ENCODE data around the gene TECR. TPM values are rescaled to one million over a fixed set of nuclear protein-coding genes. Genes with fewer than 3 reads are reported as not detected.

TECR gene
- total and polyA plus RNA-seq, 2 of the 4 experiments (the other 2 are of a cell fraction): 46.2 to 81.2 TPM

GRCh38 chr19:14599548-14600147 is 70.3 kb downstream of the TECR start:
- no TSS peak for BruUV-seq (replicated peaks)

More at GRCh38 chr19:14599548-14600147, 70.3 kb downstream of the TECR start:
- WGBS, 2 experiments (ENCODE audit: extremely low coverage in 2 of 2, insufficient read length in 1 of 2): 86% methylated on average over 2 of the region's 8 CpGs; no CpG with 5 or more reads in 1 of the 2 experiments
- no peaks in the 10 kb centered on the region for H3K27me3 ChIP-seq (ENCODE audit: control insufficient read depth, insufficient read depth, low read length)
- H2AK9ac ChIP-seq (replicated peaks; ENCODE audit: low read depth, low read length, poor library complexity): no peak overlapping the region
- no peak for DNase-seq
- no peaks in the 10 kb centered on the region for H4K20me1 ChIP-seq (ENCODE audit: insufficient read depth, low read length)
- no peaks in the 10 kb centered on the region for H3K36me3 ChIP-seq (ENCODE audit: control insufficient read depth, insufficient read depth, low read length)
- H3K9me1 ChIP-seq (ENCODE audit: insufficient read depth, low read length): no peaks in the 10 kb centered on the region
- no peak overlapping the region for H2BK20ac ChIP-seq (ENCODE audit: low read depth, low read length)
- H2AFZ ChIP-seq (replicated peaks; ENCODE audit: low read length, poor library complexity): no peak overlapping the region
- no peaks in the 10 kb centered on the region for H3K79me1 ChIP-seq (ENCODE audit: low read depth in 1 of 2, low read length in 2 of 2)
- no peak overlapping the region for H4K91ac ChIP-seq (ENCODE audit: insufficient read depth, low read depth, low read length)
- no peak overlapping the region for H2BK120ac ChIP-seq (ENCODE audit: low read depth, low read length)
- H3K4me1 ChIP-seq (ENCODE audit: control insufficient read depth, insufficient read depth, low read length): no peaks in the 10 kb centered on the region
- no peak for ATAC-seq (ENCODE audit: low read depth)
- H2BK15ac ChIP-seq (ENCODE audit: low read depth, low read length): no peak overlapping the region
- ChIA-PET CTCF (interaction anchor here (0.6 kb wide), 1 partner anchor 20 kb away, joined by 4 read pairs; no protein-coding TSS in a partner anchor), POLR2A (ENCODE audit: unreplicated experiment) (interaction anchor here (0.7 kb wide), 1 partner anchor 22 kb away, joined by 17 read pairs; no protein-coding TSS in a partner anchor)
- no peak overlapping the region for H3K9ac ChIP-seq (ENCODE audit: low read depth, low read length)
- H3K18ac ChIP-seq (ENCODE audit: low read depth, low read length): no peak overlapping the region
- H3K23ac ChIP-seq (ENCODE audit: low read depth, low read length): no peak overlapping the region
- no peak overlapping the region for H3K56ac ChIP-seq (ENCODE audit: extremely low read depth, insufficient read depth, low read length)
- H4K5ac ChIP-seq (ENCODE audit: low read depth, low read length): no peak overlapping the region
- no peak overlapping the region for H3K14ac ChIP-seq (replicated peaks; ENCODE audit: low read depth, low read length)
- in situ Hi-C loops (cut with MboI; ENCODE audit: low sequenced_read_pairs) (loop anchor here (25.0 kb wide), 1 partner anchor 288 kb away; the partner anchor contains the start of gene OR7A17), dilution Hi-C loops (cut with HindIII; ENCODE audit: low sequenced_read_pairs, unreplicated experiment) (no loop called here), intact Hi-C loops (cut with micrococcal nuclease) (no loop called here)
- H3K27ac ChIP-seq (ENCODE audit: insufficient read depth, low read length): no peak overlapping the region
- TF ChIP-seq RCOR1 (IDR thresholded peaks at IDR 0.05; ENCODE audit: insufficient replicate concordance, low read length) (no peak), MAFK (IDR thresholded peaks at IDR 0.05; ENCODE audit: low read depth, low read length) (no peak)
- H2BK5ac ChIP-seq (ENCODE audit: low read depth, low read length, poor library complexity, severe bottlenecking): no peak overlapping the region
- H3K9me3 ChIP-seq (ENCODE audit: control insufficient read depth, insufficient read depth, low read length): peaks cover 1% of the 10 kb centered on the region; the same call in 1 of the 2 replicates
- H3K4me3 ChIP-seq (ENCODE audit: insufficient read depth, low read depth, low read length): no peak overlapping the region
- H2AK5ac ChIP-seq (ENCODE audit: low read depth, low read length): no peak overlapping the region
- H3K4me2 ChIP-seq (ENCODE audit: low read depth, low read length): no peak overlapping the region
- H3K4ac ChIP-seq (ENCODE audit: low read depth, low read length): no peak overlapping the region
- no peak overlapping the region for H4K8ac ChIP-seq (ENCODE audit: low read depth in 2 of 2, low read length in 2 of 2)

All from IMR-90 (cell line).